Skeletal muscle satellite cell (primary cell): ENCODE data around the gene NUP58.
"Not testable (repeated sequence)": the region's sequence is repeated elsewhere in the genome, so short reads cannot be mapped to it uniquely, and the experiment has no call there.

Experiments
- H3K27me3 ChIP-seq: 2 replicates; pipeline ENCODE4 v1.7.0; 2013; ENCODE audit warnings: low read length; ENCODE audit not compliant: control insufficient read depth, insufficient read depth
- H3K36me3 ChIP-seq: 2 replicates; pipeline ENCODE4 v1.7.0; 2013; ENCODE audit warnings: mild to moderate bottlenecking, control low read depth, low read length; ENCODE audit not compliant: insufficient read depth
- H3K4me1 ChIP-seq: 2 replicates; pipeline ENCODE4 v1.7.0; 2013; ENCODE audit warnings: low read length; ENCODE audit not compliant: control insufficient read depth, insufficient read depth
- H3K4me2 ChIP-seq: 2 replicates; pipeline ENCODE4 v1.7.0; 2013; ENCODE audit warnings: mild to moderate bottlenecking, low read length
- H3K4me3 ChIP-seq: 2 replicates; pipeline ENCODE4 v1.7.0; 2013; ENCODE audit warnings: low read length
- H3K9ac ChIP-seq: 2 replicates; pipeline ENCODE4 v1.7.0; 2013; ENCODE audit warnings: mild to moderate bottlenecking, low read depth, low read length, moderate library complexity
- H3K9me3 ChIP-seq: replicated peaks from 2 replicates; pipeline ENCODE4 v1.7.0; 2013; ENCODE audit warnings: mild to moderate bottlenecking, control low read depth, low read length

Gene NUP58

GRCh38 chr13:25353344-25353743 lies 51.9 kb downstream of the NUP58 start:
- Histone ChIP-seq H3K27me3 (peaks cover 28% of the 10 kb centered on the region), H3K4me2 (no peak overlapping the region), H3K4me3 (no peak overlapping the region), H3K36me3 (no peaks in the 10 kb centered on the region), H3K9me3 (no peaks in the 10 kb centered on the region), H3K9ac (no peak overlapping the region), H3K4me1 (no peaks in the 10 kb centered on the region)

GRCh38 chr13:25354377-25354776 lies 53.0 kb downstream of the NUP58 start:
- H3K4me1 ChIP-seq, result no peaks in the 10 kb centered on the region
- H3K27me3 ChIP-seq, result peaks cover 33% of the 10 kb centered on the region
- H3K9me3 ChIP-seq, result no peaks in the 10 kb centered on the region
- H3K4me3 ChIP-seq, result no peak overlapping the region
- H3K36me3 ChIP-seq, result no peaks in the 10 kb centered on the region
- no peak overlapping the region for H3K9ac ChIP-seq
- H3K4me2 ChIP-seq, result no peak overlapping the region

- not testable (repeated sequence) for H3K4me3 ChIP-seq, H3K9ac ChIP-seq, H3K9me3 ChIP-seq, H3K4me1 ChIP-seq, H3K4me2 ChIP-seq, H3K36me3 ChIP-seq
- peaks cover 18% of the 10 kb centered on the region for H3K27me3 ChIP-seq
Observed at GRCh38 chr13:25360443-25360842, 59.0 kb downstream of the NUP58 start.

GRCh38 chr13:25365720-25366235 lies 64.4 kb downstream of the NUP58 start:
- Histone ChIP-seq H3K4me1 (no peaks in the 10 kb centered on the region), H3K4me3 (no peak overlapping the region), H3K36me3 (no peaks in the 10 kb centered on the region), H3K9ac (no peak overlapping the region), H3K4me2 (no peak overlapping the region), H3K9me3 (no peaks in the 10 kb centered on the region), H3K27me3 (peaks cover 30% of the 10 kb centered on the region)

DNA sequence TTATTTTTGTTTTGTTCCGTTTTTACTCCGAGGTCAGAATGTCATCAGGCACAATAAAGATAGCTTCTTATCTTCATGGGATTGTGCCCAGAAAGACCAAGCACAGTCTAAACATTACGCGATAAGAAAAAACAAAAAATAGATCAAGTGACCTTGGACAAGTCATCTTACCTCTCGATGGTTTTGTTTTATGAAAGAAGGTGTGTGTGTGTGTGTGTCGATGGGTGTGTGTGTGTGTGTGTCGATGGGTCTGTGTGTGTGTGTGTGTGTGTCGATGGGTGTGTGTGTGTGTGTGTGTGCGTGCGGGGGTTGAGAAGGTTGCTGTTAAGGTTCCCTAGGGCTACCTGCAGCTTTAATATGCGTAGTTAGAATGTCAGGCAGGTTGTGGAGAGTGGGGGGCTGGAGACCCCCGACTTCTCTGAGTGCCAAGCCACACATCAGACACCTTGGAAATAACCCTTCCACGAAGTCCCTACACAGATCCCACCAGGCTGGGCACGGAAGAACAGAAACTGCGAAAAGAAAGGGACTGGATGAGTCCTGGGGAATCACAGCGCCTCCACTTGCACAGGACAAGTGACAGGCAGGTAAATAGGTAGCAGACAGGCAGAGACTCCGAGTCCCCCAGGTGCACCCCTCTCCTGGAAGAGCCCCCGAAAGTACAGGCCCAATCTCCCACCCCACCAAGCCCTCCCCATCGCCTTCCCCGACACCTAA lies 69.9 kb downstream of the NUP58 start:
- H3K4me3 ChIP-seq, result peak overlapping the region; percentile 59
- peak overlapping the region; percentile 78 for H3K4me2 ChIP-seq
- peaks cover 7% of the 10 kb centered on the region for H3K4me1 ChIP-seq
- H3K36me3 ChIP-seq, result no peaks in the 10 kb centered on the region
- no peak overlapping the region for H3K9ac ChIP-seq
- no peaks in the 10 kb centered on the region for H3K9me3 ChIP-seq
- H3K27me3 ChIP-seq, result peaks cover 70% of the 10 kb centered on the region

DNA sequence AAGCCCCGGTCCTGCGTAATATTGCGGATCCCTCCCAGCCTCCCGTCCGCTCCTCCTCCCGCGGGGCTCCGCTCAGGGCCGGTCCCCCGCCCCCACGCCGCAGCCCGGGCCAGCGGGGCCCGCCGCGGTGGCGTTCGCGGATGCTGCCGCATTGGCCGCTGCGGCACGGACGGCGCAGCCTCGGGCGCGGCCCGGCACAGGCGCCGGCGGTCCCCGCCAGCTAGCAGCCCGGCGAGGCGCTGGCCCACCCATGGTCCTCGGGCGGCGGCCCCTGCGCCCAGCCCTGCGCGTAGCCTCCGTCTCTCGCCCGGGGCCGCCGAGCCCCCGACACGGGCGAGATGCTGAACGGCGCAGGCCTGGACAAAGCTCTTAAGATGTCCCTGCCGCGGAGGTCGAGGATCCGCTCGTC lies 70.5 kb downstream of the NUP58 start, which contains the start of gene ATP8A2:
ATP8A2 (plus strand) TSS at position 100 of the 409 bp plus-strand sequence; CDS start at position 339, 239 bp downstream.
- Histone ChIP-seq H3K36me3 (no peaks in the 10 kb centered on the region), H3K4me1 (peaks cover 7% of the 10 kb centered on the region), H3K27me3 (peaks cover 72% of the 10 kb centered on the region), H3K9ac (no peak within 1 kb of the TSS), H3K4me3 (peak within 1 kb of the TSS; percentile 59), H3K9me3 (no peaks in the 10 kb centered on the region), H3K4me2 (peak within 1 kb of the TSS; percentile 78)

DNA sequence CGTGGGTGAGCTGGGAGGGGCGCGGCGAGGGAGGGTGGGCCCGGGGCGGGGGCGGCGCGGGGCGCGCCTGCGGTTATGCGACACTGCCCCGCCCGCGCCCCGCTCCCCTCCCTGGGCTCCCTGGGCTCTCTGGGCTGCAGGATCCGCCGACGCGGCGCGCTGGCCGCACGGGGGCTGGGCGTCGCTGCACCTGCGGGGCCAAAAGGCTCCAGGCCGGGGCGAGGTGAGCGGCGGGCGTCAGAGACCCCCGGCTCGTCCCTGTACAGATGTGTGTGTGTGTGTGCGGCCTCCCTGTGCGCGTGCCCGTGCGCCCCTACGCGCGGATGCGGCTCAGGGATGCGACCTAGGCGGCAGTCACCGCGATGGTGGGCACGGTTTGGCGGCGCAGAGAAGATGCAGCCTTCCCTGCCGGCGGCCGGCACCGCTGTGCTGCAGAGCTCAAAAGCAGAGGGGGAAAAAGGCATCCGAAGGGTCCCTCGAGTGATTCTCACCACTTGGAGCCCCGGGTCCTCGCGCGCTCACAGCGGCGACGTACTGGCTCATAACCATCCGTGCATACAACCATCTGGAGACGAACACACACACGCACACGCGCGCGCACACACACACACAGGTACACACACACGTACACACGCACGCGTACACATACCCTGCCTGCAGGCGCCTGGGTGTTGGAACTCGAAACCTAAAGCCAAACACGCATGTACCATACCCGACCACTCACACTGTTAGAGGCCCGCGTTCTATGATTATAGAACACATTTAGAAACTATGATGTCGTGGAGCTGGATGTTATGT lies 71.1 kb downstream of the NUP58 start:
- Histone ChIP-seq H3K27me3 (peaks cover 78% of the 10 kb centered on the region), H3K36me3 (no peaks in the 10 kb centered on the region), H3K4me2 (peak overlapping the region; percentile 78), H3K4me3 (peak overlapping the region; percentile 59), H3K4me1 (peaks cover 7% of the 10 kb centered on the region), H3K9ac (no peak overlapping the region), H3K9me3 (no peaks in the 10 kb centered on the region)

DNA sequence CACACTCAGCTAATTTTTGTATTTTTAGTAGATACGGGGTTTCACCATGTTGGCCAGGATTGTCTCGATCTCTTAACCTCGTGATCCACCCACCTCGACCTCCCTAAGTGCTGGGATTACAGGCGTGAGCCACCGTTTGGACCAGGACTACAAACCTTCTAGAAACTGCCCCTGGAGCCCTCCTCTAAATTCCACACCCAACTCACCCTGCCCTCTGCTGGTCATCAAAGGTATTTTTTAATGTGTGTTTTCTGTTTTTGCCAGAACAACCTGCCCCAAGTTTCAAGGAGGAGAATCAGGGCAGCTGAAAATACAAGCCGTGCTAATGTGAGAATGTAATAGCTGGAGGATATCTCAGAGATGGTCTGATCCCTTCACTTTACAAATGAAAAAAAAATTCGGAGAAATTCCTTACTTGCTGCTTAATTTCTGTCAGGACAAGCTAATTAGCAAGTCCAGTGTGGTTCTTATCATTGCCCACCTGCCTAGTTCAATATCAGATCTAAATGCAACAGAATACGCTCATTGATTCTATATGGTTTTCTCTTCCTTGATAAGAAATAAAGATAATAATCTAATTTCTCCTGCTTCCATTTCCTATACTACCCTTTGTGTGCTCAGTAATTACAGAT lies 74.4 kb downstream of the NUP58 start:
- Histone ChIP-seq H3K4me3 (no peak overlapping the region), H3K4me2 (no peak overlapping the region), H3K27me3 (peaks cover 64% of the 10 kb centered on the region), H3K36me3 (no peaks in the 10 kb centered on the region), H3K9ac (no peak overlapping the region), H3K9me3 (no peaks in the 10 kb centered on the region), H3K4me1 (peaks cover 7% of the 10 kb centered on the region)

DNA sequence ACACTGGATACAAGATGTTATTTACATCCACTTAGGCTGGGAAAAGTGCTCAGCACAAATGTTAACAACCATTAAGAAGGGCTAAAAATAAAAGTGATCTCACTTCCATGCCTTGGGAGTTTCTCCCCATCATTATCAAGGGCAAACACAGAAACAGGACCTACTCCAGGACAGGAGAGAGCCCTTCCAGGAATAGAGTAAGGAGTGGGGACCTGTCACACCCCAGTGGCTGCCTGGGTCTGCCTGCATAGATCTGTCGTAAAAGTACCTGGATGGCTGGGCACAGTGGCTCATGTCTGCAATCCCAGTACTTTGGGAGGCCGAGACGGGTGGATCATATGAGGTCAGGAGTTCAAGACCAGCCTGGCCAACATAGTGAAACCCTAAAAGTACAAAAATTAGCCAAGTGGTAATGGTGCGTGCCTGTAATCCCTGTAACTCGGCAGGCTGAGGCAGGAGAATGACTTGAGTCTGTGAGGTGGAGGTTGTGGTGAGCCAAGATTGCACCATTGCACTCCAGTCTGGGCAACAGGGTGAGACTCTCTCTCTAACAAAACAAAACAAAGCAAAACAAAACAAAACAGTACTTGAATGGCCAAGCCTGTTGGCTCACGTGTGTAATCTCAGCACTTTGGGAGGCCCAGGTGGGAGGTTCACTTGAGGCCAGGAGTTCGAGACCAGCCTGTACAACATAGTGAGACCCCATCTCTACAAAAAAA lies 76.0 kb downstream of the NUP58 start:
- Histone ChIP-seq H3K36me3 (no peaks in the 10 kb centered on the region), H3K9me3 (no peaks in the 10 kb centered on the region), H3K4me1 (peaks cover 5% of the 10 kb centered on the region), H3K27me3 (peaks cover 63% of the 10 kb centered on the region), H3K9ac (no peak overlapping the region), H3K4me3 (no peak overlapping the region), H3K4me2 (no peak overlapping the region)

DNA sequence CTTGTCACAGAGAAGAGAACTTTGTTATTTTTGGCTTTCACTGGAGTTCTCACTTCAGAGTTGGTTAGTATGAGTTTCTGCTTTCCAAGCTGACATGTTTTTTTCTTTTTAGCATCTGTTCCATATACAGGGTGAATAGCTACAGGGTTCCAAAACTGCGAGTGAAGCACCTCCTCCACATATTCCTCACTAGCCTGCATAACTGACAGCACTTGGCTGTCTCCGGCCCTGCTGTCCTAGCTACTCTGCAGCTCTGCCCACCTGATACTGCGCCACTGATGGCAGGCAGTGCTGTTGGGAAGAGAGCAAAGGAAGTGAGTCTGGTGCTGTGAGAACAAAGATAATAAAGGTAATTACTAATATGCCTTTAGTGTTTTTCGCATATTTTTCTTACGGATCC lies 77.1 kb downstream of the NUP58 start:
- H3K9ac ChIP-seq, result no peak overlapping the region
- no peaks in the 10 kb centered on the region for H3K9me3 ChIP-seq
- H3K36me3 ChIP-seq, result no peaks in the 10 kb centered on the region
- H3K4me3 ChIP-seq, result no peak overlapping the region
- no peak overlapping the region for H3K4me2 ChIP-seq
- H3K4me1 ChIP-seq, result no peaks in the 10 kb centered on the region
- peaks cover 51% of the 10 kb centered on the region for H3K27me3 ChIP-seq

- Histone ChIP-seq H3K9me3 (no peaks in the 10 kb centered on the region), H3K27me3 (peaks cover 51% of the 10 kb centered on the region), H3K4me3 (no peak overlapping the region), H3K4me1 (no peaks in the 10 kb centered on the region), H3K9ac (no peak overlapping the region), H3K4me2 (no peak overlapping the region), H3K36me3 (no peaks in the 10 kb centered on the region)
Observed at GRCh38 chr13:25379011-25379410, 77.6 kb downstream of the NUP58 start.
